ENCODE data around the gene PABPN1.
A peak's percentile ranks its signal among the peaks of the same experiment; 100 is the strongest.

The PABPN1 gene

GRCh38 chr14:23358553-23359166 is 37.4 kb downstream of the PABPN1 start:
- no peak for DNase-seq (ENCODE audit: low read depth)
- no peak for TF ChIP-seq POLR2A (IDR thresholded peaks at IDR 0.05; ENCODE audit: extremely low read depth, insufficient read length)
- no peak for TF ChIP-seq MYC (IDR thresholded peaks at IDR 0.05; ENCODE audit: low read depth, low read length)
- no peak for TF ChIP-seq MAX (IDR thresholded peaks at IDR 0.05; ENCODE audit: low read depth, low read length)
- TF ChIP-seq CTCF (IDR thresholded peaks at IDR 0.05; ENCODE audit: low read depth, low read length), result no peak
- H3K4me3 ChIP-seq (ENCODE audit: low read depth, low read length), result no peak overlapping the region

GRCh38 chr14:23359167-23359626 is 37.9 kb downstream of the PABPN1 start:
- DNase-seq (ENCODE audit: low read depth), result no peak
- TF ChIP-seq MYC (IDR thresholded peaks at IDR 0.05; ENCODE audit: low read depth, low read length) (no peak), POLR2A (IDR thresholded peaks at IDR 0.05; ENCODE audit: extremely low read depth, insufficient read length) (no peak), CTCF (IDR thresholded peaks at IDR 0.05; ENCODE audit: low read depth, low read length) (no peak), MAX (IDR thresholded peaks at IDR 0.05; ENCODE audit: low read depth, low read length) (no peak)
- no peak overlapping the region for H3K4me3 ChIP-seq (ENCODE audit: low read depth, low read length)

- no peak for DNase-seq (ENCODE audit: low read depth)
- TF ChIP-seq CTCF (IDR thresholded peaks at IDR 0.05; ENCODE audit: low read depth, low read length) (no peak), MYC (IDR thresholded peaks at IDR 0.05; ENCODE audit: low read depth, low read length) (no peak), POLR2A (IDR thresholded peaks at IDR 0.05; ENCODE audit: extremely low read depth, insufficient read length) (no peak), MAX (IDR thresholded peaks at IDR 0.05; ENCODE audit: low read depth, low read length) (no peak)
These were observed 38.6 kb downstream of the PABPN1 start for GRCh38 chr14:23359722-23360447.

GRCh38 chr14:23360496-23360895 is 39.2 kb downstream of the PABPN1 start:
- TF ChIP-seq MAX (IDR thresholded peaks at IDR 0.05; ENCODE audit: low read depth, low read length) (no peak), CTCF (IDR thresholded peaks at IDR 0.05; ENCODE audit: low read depth, low read length) (peak; percentile 19), POLR2A (IDR thresholded peaks at IDR 0.05; ENCODE audit: extremely low read depth, insufficient read length) (no peak), MYC (IDR thresholded peaks at IDR 0.05; ENCODE audit: low read depth, low read length) (no peak)
- peak; percentile 11 for DNase-seq (ENCODE audit: low read depth)
- no peak overlapping the region for H3K4me3 ChIP-seq (ENCODE audit: low read depth, low read length)

More at GRCh38 chr14:23359722-23360447, 38.6 kb downstream of the PABPN1 start:
- H3K4me3 ChIP-seq (ENCODE audit: low read depth, low read length), result no peak overlapping the region

- TF ChIP-seq MYC (IDR thresholded peaks at IDR 0.05; ENCODE audit: low read depth, low read length), result no peak
- no peak for TF ChIP-seq CTCF (IDR thresholded peaks at IDR 0.05; ENCODE audit: low read depth, low read length)
- TF ChIP-seq MAX (IDR thresholded peaks at IDR 0.05; ENCODE audit: low read depth, low read length), result no peak
- DNase-seq (ENCODE audit: low read depth), result no peak
- H3K4me3 ChIP-seq (ENCODE audit: low read depth, low read length), result no peak overlapping the region
These were observed 40.1 kb downstream of the PABPN1 start for GRCh38 chr14:23361320-23361719.
